ENCODE data around the gene KLHL13.

The KLHL13 gene

GRCh38 chrX:117860517-117860916, 256.1 kb downstream of the KLHL13 start:
- no peak for DNase-seq (ENCODE audit: low read depth)

DNA sequence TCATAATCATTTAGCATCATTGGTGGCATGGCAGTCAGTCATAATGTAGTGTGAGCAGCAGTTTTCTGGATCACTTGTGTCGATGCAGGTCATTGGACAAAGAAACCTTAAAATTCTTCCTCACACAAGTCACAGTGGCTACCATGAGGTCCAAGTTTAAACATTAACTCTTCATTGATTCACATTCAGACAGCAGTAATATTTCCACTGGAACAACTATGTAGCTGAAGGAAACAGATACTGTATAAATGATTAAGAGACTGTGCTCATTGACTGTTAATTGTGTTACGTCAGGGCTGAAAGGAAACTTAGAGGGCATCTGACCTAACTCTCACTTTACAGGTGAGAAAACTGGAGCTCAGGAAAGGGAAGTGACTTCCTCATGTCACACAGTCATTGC, 261.8 kb downstream of the KLHL13 start:
- no peak for DNase-seq (ENCODE audit: low read depth)

DNA sequence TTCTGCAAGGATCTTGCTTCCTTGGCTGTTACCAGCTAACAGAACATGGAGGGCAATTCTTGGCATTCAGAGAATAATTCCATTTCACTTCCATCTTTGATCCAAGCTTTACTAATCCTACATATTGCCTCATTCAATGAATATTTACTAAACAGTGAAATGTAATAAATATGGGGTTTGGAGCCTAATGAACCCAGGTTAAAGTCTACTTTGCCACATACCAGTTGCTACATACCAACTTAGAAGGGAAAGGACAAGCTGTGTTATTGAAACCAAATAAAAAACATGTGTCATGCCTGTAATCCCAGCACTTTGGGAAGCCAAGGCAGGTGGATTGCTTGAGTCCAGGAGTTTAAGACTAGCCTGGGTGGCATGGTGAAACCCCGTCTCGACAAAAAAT, 265.6 kb downstream of the KLHL13 start:
- DNase-seq (ENCODE audit: low read depth) = no peak
